Measurements from ENCODE around the gene B4GALNT3. TPM values are rescaled to one million over a fixed set of nuclear protein-coding genes. Genes with fewer than 3 reads are reported as not detected.

The B4GALNT3 gene
- total and polyA plus RNA-seq, 12 donors = 14.1 to 58.7 (median 36.5) TPM

- peak; percentile 53 to 85 (median 76) for ATAC-seq
- Histone ChIP-seq H3K27ac (peak overlapping the region in 9 of 10 donors; percentile 46 to 88 (median 81)), H3K27me3 (peaks cover 0 to 51% (median 12%) of the 10 kb centered on the region in 7 donors), H3K4me1 (peaks cover 0 to 85% (median 22%) of the 10 kb centered on the region in 9 donors), H3K36me3 (no peaks in the 10 kb centered on the region), H3K9me3 (no peaks in the 10 kb centered on the region), H3K4me3 (peak overlapping the region in 1 of 10 donors; percentile 15)
- 37 to 49% methylated on average over 16 of the region's 16 CpGs for WGBS, 2 donors
- intact Hi-C loops (cut with DNase I) = no loop called here
- TF ChIP-seq CTCF (IDR thresholded peaks at IDR 0.05) = no peak
- DNase-seq = peak; percentile 20 to 54
Measured at GRCh38 chr12:464484-465267, 4.9 kb downstream of the B4GALNT3 start.

GRCh38 chr12:466039-466438 is 6.3 kb downstream of the B4GALNT3 start:
- peak; percentile 18 to 65 (median 48) for ATAC-seq
- H3K4me3 ChIP-seq = peak overlapping the region in 1 of 10 donors; percentile 0
- no peaks in the 10 kb centered on the region for H3K9me3 ChIP-seq
- no peaks in the 10 kb centered on the region for H3K36me3 ChIP-seq
- peak overlapping the region; percentile 37 to 88 (median 81) for H3K27ac ChIP-seq
- H3K27me3 ChIP-seq = peaks cover 0 to 39% (median 1%) of the 10 kb centered on the region in 7 donors
- intact Hi-C loops (cut with DNase I) = no loop called here
- DNase-seq = peak in 1 of 2 donors; percentile 26
- peak in 1 of 9 donors; percentile 11 for TF ChIP-seq CTCF (IDR thresholded peaks at IDR 0.05)
- WGBS, 2 donors = 54 to 55% methylated on average over 8 of the region's 8 CpGs
- peaks cover 0 to 89% (median 14%) of the 10 kb centered on the region in 9 donors for H3K4me1 ChIP-seq

- DNase-seq = no peak
- H3K9me3 ChIP-seq = no peaks in the 10 kb centered on the region
- no peak for ATAC-seq
- H3K36me3 ChIP-seq = no peaks in the 10 kb centered on the region
- 61 to 64% methylated on average over 5 of the region's 5 CpGs for WGBS, 2 donors
- peaks cover 0 to 31% (median 0%) of the 10 kb centered on the region in 7 donors for H3K27me3 ChIP-seq
- peak overlapping the region in 1 of 10 donors; percentile 0 for H3K4me3 ChIP-seq
- H3K27ac ChIP-seq = peak overlapping the region; percentile 37 to 88 (median 81)
- intact Hi-C loops (cut with DNase I) = no loop called here
- peaks cover 0 to 82% (median 12%) of the 10 kb centered on the region in 9 donors for H3K4me1 ChIP-seq
- no peak for TF ChIP-seq CTCF (IDR thresholded peaks at IDR 0.05)
Measured at GRCh38 chr12:466762-467161, 7.0 kb downstream of the B4GALNT3 start.

GRCh38 chr12:467591-467990 is 7.9 kb downstream of the B4GALNT3 start:
- Histone ChIP-seq H3K27ac (peak overlapping the region in 7 of 10 donors; percentile 32 to 88 (median 81)), H3K4me3 (no peak overlapping the region), H3K36me3 (no peaks in the 10 kb centered on the region), H3K27me3 (peaks cover 0 to 23% (median 0%) of the 10 kb centered on the region in 7 donors), H3K9me3 (no peaks in the 10 kb centered on the region), H3K4me1 (peaks cover 0 to 74% (median 8%) of the 10 kb centered on the region in 9 donors)
- DNase-seq (no peak), ATAC-seq (no peak)
- TF ChIP-seq CTCF (IDR thresholded peaks at IDR 0.05) = no peak
- WGBS, 2 donors = 81 to 88% methylated on average over 6 of the region's 6 CpGs
- intact Hi-C loops (cut with DNase I) = no loop called here
